ENCODE measurements around the gene TTC33. TPM values are rescaled to one million over a fixed set of nuclear protein-coding genes. Genes with fewer than 3 reads are reported as not detected.

Gene TTC33
- total RNA-seq, 1 donor: 18.6 TPM

DNA sequence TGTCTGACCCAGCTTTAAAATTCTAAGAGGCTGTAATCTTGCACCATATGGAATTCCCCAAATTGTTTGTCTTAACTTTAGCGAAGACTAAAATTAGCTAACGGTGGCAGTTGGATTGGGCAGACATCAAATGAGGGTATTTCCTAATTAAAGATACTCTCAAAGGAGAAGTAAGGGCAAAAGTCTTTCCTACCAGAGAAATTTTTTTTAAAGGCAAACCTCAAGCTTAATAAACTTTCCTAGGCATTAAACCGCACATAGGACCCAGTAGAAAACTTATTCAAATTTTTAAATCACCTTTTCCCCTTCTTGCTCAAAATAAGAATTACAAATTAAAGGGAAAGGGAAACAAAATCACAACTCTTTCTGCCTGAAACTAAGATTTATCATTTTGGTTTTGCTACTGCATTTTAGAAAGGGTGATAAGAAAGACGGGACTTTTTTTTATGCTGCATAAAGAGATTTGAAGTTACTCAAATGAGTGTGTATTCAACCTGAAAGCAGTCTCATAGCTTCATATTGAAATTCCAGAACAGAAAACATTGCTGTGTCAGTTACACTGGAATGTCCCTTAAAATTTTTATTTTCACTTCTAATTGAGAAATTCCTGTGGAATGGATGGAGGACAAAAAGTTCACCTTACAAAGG lies 265.2 kb downstream of the TTC33 start:
- TF ChIP-seq, protein P1, sequence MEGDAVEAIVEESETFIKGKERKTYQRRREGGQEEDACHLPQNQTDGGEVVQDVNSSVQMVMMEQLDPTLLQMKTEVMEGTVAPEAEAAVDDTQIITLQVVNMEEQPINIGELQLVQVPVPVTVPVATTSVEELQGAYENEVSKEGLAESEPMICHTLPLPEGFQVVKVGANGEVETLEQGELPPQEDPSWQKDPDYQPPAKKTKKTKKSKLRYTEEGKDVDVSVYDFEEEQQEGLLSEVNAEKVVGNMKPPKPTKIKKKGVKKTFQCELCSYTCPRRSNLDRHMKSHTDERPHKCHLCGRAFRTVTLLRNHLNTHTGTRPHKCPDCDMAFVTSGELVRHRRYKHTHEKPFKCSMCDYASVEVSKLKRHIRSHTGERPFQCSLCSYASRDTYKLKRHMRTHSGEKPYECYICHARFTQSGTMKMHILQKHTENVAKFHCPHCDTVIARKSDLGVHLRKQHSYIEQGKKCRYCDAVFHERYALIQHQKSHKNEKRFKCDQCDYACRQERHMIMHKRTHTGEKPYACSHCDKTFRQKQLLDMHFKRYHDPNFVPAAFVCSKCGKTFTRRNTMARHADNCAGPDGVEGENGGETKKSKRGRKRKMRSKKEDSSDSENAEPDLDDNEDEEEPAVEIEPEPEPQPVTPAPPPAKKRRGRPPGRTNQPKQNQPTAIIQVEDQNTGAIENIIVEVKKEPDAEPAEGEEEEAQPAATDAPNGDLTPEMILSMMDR (IDR thresholded peaks at IDR 0.05; ENCODE audit: insufficient read depth, low read depth, low read length): no peak
- no peak overlapping the region for H3K4me3 ChIP-seq (ENCODE audit: low read depth, low read length)
- no peak for DNase-seq (ENCODE audit: low read depth)

DNA sequence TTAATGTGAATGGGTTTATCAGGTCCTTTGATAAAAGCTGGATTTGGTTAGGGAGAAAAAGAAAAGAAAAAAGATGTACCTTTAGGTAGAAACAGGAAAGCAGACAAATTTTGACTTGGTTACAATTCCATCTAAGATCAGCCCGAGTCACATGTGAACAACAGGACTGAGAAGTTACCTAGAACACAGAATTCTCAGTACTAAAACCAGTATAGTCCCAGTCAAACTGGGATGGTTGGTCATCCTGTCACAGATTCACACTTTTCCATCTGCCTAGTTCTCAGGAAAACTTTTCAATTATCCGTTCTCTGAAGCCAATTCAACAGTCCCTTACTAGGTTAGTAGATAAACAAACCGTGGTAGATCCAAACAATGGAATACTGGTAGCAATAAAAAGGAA lies 266.3 kb downstream of the TTC33 start:
- no peak overlapping the region for H3K4me3 ChIP-seq (ENCODE audit: low read depth, low read length)
- TF ChIP-seq, protein P1 (IDR thresholded peaks at IDR 0.05; ENCODE audit: insufficient read depth, low read depth, low read length): no peak
- no peak for DNase-seq (ENCODE audit: low read depth)

DNA sequence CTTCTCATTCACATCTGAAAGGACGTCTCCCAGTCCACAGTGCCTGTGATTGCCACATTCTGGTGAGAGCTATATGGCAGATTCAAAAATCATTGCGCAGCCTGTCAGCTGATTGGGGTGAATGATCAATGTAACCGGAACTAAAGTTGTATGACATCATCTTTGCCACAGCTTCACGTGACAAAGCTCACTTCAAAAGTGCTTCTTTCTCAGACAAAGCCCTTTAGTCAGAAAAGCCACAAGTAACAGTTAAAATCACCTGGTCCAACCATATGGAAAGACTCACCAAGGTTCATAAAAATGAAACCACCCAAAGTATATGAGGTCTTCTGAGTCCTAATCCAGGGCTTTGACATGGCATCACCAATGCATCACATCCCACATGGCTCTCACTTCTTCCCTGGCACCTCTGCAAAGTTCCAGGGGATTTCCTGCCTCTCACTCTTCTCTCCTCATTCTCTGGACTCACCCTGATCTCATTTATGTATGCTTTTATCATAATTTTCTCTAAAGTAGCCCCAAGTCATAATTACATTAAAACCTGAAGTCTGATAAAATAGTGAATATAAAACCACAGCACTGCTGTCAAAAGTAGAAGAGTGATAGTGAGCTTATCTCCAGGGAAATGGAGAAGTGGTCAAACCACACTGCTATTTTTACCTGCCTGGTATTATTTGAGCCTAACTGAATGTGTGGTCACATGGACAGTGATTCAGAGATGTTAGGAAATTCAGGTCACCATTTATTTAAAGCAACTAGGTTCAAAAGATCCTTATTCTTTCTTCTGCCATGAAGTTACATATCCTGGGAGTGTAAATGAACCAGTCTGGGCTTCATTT lies 269.1 kb downstream of the TTC33 start:
- H3K4me3 ChIP-seq (ENCODE audit: low read depth, low read length): no peak overlapping the region
- TF ChIP-seq, protein P1 (IDR thresholded peaks at IDR 0.05; ENCODE audit: insufficient read depth, low read depth, low read length): no peak
- DNase-seq (ENCODE audit: low read depth): no peak

DNA sequence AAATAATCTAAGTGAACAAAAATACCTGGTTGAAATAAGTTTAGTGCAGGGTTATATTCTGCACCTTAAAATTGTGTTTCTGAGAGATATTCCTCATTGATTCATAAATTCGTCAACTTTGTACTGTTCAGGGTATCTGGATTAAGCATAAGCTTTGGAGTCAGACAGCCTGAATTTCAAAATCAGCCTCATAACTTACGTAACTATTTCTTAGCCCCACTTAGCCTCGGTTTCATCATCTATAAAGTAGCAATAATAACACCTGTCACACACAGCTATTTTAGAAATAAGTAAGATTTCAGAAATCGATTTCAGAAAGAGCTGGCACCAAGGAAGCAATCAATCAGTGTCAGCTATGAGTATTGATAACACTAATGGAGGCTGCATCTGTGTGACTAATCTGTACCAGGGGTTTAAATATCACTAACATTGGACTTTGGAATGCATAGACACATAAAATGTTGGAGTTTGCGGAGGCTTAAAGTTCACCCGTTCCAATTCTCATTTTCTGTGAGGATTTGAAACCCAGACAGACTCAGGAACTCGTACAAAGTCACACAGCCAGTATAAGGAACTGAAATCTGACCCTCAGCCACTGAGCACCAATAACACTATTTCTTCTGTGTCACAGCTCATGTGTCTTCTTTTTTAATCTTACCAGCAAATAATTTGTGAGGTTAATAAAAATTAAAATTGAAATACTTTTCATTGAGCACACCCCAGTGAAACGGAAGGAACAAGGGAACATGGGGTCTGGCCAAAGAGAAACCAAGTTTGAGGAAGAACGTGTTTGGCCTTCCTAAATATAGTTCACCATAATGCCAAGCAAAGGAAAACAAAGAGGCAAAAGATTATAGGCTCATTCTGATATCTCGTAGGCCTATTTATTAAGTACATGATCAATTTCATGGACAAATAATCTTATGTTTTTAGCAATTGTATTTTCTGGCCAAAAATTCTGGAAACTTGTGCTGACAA lies 270.5 kb downstream of the TTC33 start:
- TF ChIP-seq, protein P1 (IDR thresholded peaks at IDR 0.05; ENCODE audit: insufficient read depth, low read depth, low read length): no peak
- DNase-seq (ENCODE audit: low read depth): peak; percentile 45
- H3K4me3 ChIP-seq (ENCODE audit: low read depth, low read length): no peak overlapping the region

DNA sequence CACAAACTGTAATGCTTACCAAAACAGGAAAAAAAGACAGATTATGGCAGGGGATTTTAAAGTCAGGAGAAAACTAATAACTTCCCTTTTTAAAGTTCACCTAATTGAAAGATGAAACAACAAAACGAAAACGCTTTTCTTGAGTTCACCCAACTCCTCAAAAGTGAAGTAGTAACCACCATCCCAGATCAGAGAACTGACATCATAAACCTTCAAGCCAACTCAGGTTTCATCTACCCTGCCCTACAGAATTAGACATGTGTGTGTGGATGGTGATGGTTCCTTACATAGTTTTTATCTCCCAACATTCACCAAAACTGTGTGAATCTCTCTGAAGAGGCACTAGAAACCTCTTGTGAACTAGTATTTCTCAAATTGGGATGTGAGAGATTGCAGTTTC lies 271.3 kb downstream of the TTC33 start:
- TF ChIP-seq, protein P1 (IDR thresholded peaks at IDR 0.05; ENCODE audit: insufficient read depth, low read depth, low read length): no peak
- no peak for DNase-seq (ENCODE audit: low read depth)
- no peak overlapping the region for H3K4me3 ChIP-seq (ENCODE audit: low read depth, low read length)

DNA sequence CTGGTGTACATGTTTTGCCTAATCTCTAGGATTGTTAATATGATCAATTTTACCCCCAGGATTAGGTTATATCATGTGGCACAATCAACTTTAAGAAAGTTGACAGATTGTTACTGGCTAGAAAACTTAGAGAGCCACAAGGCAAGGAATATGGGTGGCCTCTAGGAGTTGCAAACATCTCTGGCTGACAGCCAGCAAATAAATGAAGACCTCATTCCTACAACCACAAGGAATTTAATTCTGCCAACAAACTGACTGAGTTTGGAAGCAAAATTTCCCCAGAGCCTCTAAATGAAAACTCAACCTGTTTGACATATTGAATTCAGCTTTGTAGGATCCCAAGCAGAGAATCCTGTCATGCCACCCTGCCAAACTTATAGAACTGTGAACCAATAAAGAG lies 272.4 kb downstream of the TTC33 start:
- TF ChIP-seq, protein P1 (IDR thresholded peaks at IDR 0.05; ENCODE audit: insufficient read depth, low read depth, low read length): no peak
- DNase-seq (ENCODE audit: low read depth): peak; percentile 10
- H3K4me3 ChIP-seq (ENCODE audit: low read depth, low read length): no peak overlapping the region

Measured in fibroblast of villous mesenchyme (primary cell).